Erythroblast (primary cell): ENCODE data around the gene CPLX1.

Experiments used
- GATA1 ChIP-seq: IDR thresholded peaks from 2 replicates; pipeline ENCODE4 v1.6.1; 2011; ENCODE audit warnings: low read depth, mild to moderate bottlenecking, control low read depth, low read length, moderate library complexity
- POLR2A ChIP-seq: IDR thresholded peaks from 2 replicates; pipeline ENCODE4 v1.6.1; 2011; ENCODE audit warnings: mild to moderate bottlenecking, low read length

DNA sequence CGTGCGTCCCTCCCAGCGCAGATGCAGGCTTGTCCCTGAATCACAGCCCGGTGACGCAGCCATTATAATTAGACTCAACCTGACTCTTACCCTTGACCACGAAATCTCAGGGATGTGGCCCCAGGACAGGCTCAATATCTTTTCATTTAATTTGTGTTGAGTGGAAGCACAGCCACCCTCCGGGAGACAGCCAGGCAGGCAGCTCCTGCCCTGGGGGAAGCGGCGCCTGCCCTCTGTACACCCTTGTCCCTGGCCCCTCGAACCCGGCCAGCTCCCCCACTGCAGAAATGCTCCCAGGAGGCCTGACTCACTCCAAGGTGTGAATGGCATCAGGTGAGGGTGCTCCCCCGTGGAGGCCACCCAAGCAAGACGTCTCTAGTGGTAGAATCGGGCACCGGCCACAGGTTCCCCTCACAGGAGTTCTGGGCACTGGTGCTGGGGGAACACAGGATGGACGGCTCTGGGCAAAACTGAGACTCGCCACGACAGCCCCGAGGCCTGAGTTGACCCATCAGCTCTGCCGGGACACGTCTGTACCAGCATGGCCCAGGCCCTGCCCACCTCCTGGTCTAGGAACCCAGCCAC, 2.7 kb downstream of the CPLX1 start:
- TF ChIP-seq POLR2A: no peak
- no peak for TF ChIP-seq GATA1
